Suprapubic skin (tissue), 4 donors: ENCODE data around the gene CLDN20. TPM values are rescaled to one million over a fixed set of nuclear protein-coding genes. Genes with fewer than 3 reads are reported as not detected.
A peak's percentile ranks its signal among the peaks of the same experiment; 100 is the strongest.
"Not testable (repeated sequence)": the region's sequence is repeated elsewhere in the genome, so short reads cannot be mapped to it uniquely, and the experiment has no call there.

Experiments
- DNase-seq, 2 donors: peaks; one replicate each; pipeline ENCODE4 v3.0.0-alpha.2; 2019; ENCODE audit warnings: low spot score in 2 of 2
- H3K27ac ChIP-seq: fragments of 200-600 bp; sonication (generic); one replicate; pipeline ENCODE4 v1.5.1; 2019
- H3K27me3 ChIP-seq: fragments of 200-600 bp; sonication (generic); one replicate; pipeline ENCODE4 v1.5.1; 2019
- H3K36me3 ChIP-seq: fragments of 200-600 bp; sonication (generic); one replicate; pipeline ENCODE4 v1.5.1; 2019
- H3K4me1 ChIP-seq: fragments of 200-600 bp; sonication (generic); one replicate; pipeline ENCODE4 v1.5.1; 2019
- H3K4me3 ChIP-seq: fragments of 200-600 bp; sonication (generic); one replicate; pipeline ENCODE4 v1.5.1; 2019; ENCODE audit warnings: mild to moderate bottlenecking
- H3K9me3 ChIP-seq: fragments of 200-600 bp; sonication (generic); one replicate; pipeline ENCODE4 v1.5.1; 2019
- EP300 ChIP-seq: sonication (generic); formaldehyde crosslinking; IDR thresholded peaks from one replicate; pipeline ENCODE4 v1.6.1; 2017; ENCODE audit warnings: antibody characterized with exemption
- POLR2A ChIP-seq, 2 donors: fragments of 450-650 bp; IDR thresholded peaks; one replicate each; pipeline ENCODE4 v1.6.1; 2017; ENCODE audit warnings: antibody characterized with exemption in 2 of 2, mild to moderate bottlenecking in 2 of 2, moderate library complexity in 2 of 2
- POLR2AphosphoS5 ChIP-seq, 3 donors: sonication (generic); formaldehyde crosslinking; IDR thresholded peaks; one replicate each; pipeline ENCODE4 v1.6.1; 2017; ENCODE audit warnings: antibody characterized with exemption in 3 of 3
- WGBS: methylation state at CpG from one replicate; pipeline ENCODE4 v1.1.5; 2018; 5-methylcytosine and 5-hydroxymethylcytosine counted together
- total RNA-seq, 4 donors: library from RNA; depleted of rRNA; stranded (reverse); fragments of >200 nt; gene quantifications; one replicate each; pipeline ENCODE4 v1.1.0, GENCODE V29; 2016
- TF ChIP-seq, protein P1 (sequence below), 2 donors: fragments of 200-600 bp in 1 of 2; fragments of 450-650 bp in 1 of 2; sonication (generic) in 1 of 2; IDR thresholded peaks; one replicate each; pipeline ENCODE4 v1.5.1; 2016 to 2019; ENCODE audit warnings: antibody characterized with exemption in 2 of 2, mild to moderate bottlenecking in 1 of 2, moderate library complexity in 1 of 2

Gene CLDN20, protein sequence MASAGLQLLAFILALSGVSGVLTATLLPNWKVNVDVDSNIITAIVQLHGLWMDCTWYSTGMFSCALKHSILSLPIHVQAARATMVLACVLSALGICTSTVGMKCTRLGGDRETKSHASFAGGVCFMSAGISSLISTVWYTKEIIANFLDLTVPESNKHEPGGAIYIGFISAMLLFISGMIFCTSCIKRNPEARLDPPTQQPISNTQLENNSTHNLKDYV
- not detected for total RNA-seq

DNA sequence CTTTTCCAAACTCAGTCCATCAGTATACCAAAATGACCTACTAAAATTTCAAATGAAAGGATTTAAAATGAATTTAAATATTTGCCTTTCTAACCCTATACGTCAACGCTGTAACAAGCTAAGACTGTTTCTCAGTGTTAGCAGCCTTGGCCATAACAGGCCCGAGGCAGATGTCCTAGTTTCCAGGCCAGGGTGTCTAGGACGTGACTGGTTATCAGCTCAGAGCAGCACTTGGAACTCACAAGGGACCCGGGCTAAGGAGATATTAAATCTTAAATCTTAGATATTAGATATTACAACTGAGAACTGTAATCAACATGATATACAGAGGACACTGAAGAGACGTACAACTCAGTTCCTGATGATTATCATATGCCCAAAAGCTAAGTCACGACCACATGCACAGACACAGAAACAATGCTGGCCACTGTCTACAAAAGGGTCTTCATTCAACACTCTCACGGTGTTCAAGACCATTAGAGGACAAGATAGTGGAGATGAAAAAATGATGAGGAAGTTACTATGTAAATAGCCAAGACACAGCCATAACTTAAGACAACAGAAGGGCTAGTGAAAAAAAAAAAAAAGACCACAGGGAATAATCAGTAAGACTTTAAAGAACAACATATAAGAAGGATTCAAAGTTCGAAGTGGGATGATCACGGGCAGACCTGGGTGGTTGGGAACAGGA is at the start of gene CLDN20:
Gene CLDN20 (plus strand): TSS at position 641 of the 691 bp plus-strand sequence. CDS start 11,707 bp downstream, outside the sequence.
- DNase-seq, result no peak
- WGBS, result 88% methylated on average over 10 of the region's 10 CpGs
- Histone ChIP-seq H3K27ac (peak within 1 kb of the TSS; percentile 60), H3K36me3 (peaks cover 15% of the 10 kb centered on the region), H3K4me1 (peaks cover 10% of the 10 kb centered on the region), H3K4me3 (no peak within 1 kb of the TSS), H3K9me3 (no peaks in the 10 kb centered on the region), H3K27me3 (no peaks in the 10 kb centered on the region)
- no peak for TF ChIP-seq POLR2A (IDR thresholded peaks at IDR 0.05)
- TF ChIP-seq, protein P1, sequence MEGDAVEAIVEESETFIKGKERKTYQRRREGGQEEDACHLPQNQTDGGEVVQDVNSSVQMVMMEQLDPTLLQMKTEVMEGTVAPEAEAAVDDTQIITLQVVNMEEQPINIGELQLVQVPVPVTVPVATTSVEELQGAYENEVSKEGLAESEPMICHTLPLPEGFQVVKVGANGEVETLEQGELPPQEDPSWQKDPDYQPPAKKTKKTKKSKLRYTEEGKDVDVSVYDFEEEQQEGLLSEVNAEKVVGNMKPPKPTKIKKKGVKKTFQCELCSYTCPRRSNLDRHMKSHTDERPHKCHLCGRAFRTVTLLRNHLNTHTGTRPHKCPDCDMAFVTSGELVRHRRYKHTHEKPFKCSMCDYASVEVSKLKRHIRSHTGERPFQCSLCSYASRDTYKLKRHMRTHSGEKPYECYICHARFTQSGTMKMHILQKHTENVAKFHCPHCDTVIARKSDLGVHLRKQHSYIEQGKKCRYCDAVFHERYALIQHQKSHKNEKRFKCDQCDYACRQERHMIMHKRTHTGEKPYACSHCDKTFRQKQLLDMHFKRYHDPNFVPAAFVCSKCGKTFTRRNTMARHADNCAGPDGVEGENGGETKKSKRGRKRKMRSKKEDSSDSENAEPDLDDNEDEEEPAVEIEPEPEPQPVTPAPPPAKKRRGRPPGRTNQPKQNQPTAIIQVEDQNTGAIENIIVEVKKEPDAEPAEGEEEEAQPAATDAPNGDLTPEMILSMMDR (IDR thresholded peaks at IDR 0.05), result no peak
- no peak for TF ChIP-seq POLR2AphosphoS5 (IDR thresholded peaks at IDR 0.05)
- no peak for TF ChIP-seq EP300

DNA sequence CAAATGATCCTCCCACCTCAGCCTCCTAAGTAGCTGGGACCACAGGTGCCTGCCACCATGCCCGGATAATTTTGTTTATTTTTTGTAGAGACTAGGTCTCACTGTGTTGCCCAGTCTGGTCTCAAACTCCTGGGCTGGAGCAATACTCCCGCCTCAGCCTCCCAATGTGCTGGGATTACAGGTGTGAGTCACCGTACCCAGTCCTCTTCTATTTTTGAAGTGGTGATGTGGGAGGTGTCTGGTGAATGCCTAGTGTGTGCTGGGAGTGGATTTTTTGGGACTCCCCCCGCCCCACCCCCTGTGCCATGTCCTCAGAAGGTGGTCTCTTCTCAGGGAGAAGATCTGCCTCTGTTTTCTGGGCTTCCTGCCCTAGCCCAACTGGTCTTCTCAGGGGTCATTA is 47.9 kb upstream of the CLDN20 start:
- WGBS, result 88% methylated on average over 4 of the region's 4 CpGs

DNA sequence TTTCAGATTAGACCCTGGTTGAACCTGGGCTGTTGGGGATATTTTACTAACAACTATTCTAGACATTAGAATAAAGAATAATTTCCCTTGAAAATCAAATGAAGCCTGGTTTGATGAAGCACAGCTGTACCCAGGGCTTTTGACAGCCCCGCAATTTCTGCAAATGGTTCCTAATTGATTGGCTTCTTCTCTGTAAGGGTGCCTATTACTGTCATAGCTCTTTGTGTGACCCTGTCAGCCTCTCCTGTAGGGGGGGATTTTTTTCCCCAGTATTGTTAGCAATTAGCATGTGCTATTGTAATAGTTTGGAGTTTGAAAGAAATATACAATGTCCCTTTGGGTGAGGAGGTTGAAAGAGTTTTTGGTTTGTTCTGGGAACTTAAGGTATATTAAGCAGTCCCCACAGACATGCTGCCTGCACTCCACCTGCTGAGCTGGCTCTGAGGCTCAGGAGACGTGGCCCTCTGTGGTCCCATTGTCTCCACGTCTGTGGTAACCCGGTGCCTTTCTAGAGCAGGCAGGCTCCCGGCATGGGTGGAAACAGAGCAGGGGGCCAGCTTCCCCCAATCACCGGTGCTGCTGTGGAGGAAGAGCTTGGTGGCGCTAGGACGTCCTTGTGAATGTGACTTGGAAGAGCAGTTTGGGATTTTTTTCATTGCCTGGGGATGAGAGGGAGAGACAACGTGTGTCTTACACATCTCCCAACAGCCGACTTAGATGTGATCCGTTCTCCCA is 47.3 kb upstream of the CLDN20 start:
- no peak for DNase-seq
- TF ChIP-seq, protein P1 (IDR thresholded peaks at IDR 0.05), result no peak
- no peak for TF ChIP-seq POLR2A (IDR thresholded peaks at IDR 0.05)
- no peak for TF ChIP-seq POLR2AphosphoS5 (IDR thresholded peaks at IDR 0.05)
- no peak for TF ChIP-seq EP300
- Histone ChIP-seq H3K4me3 (no peak overlapping the region), H3K9me3 (no peaks in the 10 kb centered on the region), H3K36me3 (no peaks in the 10 kb centered on the region), H3K27ac (no peak overlapping the region), H3K4me1 (peaks cover 13% of the 10 kb centered on the region), H3K27me3 (no peaks in the 10 kb centered on the region)
- 71% methylated on average over 11 of the region's 11 CpGs for WGBS

More for the DNA sequence above, 47.9 kb upstream of the CLDN20 start:
- Histone ChIP-seq H3K36me3 (no peaks in the 10 kb centered on the region), H3K27ac (no peak overlapping the region), H3K4me3 (no peak overlapping the region), H3K27me3 (no peaks in the 10 kb centered on the region), H3K4me1 (peaks cover 13% of the 10 kb centered on the region), H3K9me3 (no peaks in the 10 kb centered on the region)
- DNase-seq, result no peak
- no peak for TF ChIP-seq EP300
- TF ChIP-seq POLR2A (IDR thresholded peaks at IDR 0.05), result no peak
- no peak for TF ChIP-seq POLR2AphosphoS5 (IDR thresholded peaks at IDR 0.05)
- TF ChIP-seq, protein P1 (IDR thresholded peaks at IDR 0.05), result no peak

DNA sequence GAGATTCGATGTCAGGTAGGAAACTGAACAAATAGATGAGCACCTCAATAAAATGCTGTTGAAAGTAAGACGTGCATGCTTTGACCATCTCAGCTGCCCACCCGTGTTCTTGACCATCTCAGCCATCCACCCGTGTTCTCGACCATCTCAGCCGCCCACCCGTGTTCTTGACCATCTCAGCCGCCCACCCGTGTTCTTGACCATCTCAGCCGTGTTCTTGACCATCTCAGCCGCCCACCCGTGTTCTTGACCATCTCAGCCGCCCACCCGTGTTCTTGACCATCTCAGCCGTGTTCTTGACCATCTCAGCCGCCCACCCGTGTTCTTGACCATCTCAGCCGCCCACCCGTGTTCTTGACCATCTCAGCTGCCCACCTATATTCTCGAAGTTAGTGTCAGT is 45.1 kb upstream of the CLDN20 start:
- H3K9me3 ChIP-seq, H3K27me3 ChIP-seq, H3K4me3 ChIP-seq, H3K4me1 ChIP-seq, H3K36me3 ChIP-seq, H3K27ac ChIP-seq: not testable (repeated sequence)
- 93% methylated on average over 20 of the region's 20 CpGs for WGBS
- peak in 1 of 2 donors; percentile 23 for DNase-seq

DNA sequence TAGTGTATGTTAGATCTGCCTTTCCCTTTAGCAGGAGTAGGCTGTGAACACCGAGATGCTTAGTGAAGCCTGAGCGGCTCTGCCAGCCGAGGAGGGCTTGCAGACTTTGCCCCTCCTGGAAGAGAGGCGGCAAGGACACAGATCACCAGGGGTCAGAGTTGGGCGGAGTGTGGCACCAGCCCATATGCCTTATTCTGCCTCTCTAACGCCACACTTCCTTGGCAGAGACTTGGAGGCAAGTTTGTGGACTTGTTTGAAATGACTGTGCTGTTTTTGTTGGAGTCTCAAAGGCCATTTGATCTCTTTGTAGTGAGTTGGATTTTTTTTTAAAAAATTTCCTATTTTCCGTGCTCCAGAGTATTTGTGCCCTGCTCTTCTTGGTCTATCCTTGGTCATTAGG is 44.5 kb upstream of the CLDN20 start:
- TF ChIP-seq POLR2A (IDR thresholded peaks at IDR 0.05) (no peak), EP300 (no peak), POLR2AphosphoS5 (IDR thresholded peaks at IDR 0.05) (no peak)
- TF ChIP-seq, protein P1 (IDR thresholded peaks at IDR 0.05), result no peak
- H3K27ac ChIP-seq, result peak overlapping the region; percentile 45
- no peaks in the 10 kb centered on the region for H3K36me3 ChIP-seq
- H3K4me1 ChIP-seq, result peaks cover 6% of the 10 kb centered on the region
- H3K4me3 ChIP-seq, result no peak overlapping the region
- DNase-seq, result peak in 1 of 2 donors; percentile 53
- whole genome bisulfite sequencing, result 79% methylated on average over 7 of the region's 7 CpGs
- no peaks in the 10 kb centered on the region for H3K9me3 ChIP-seq
- no peaks in the 10 kb centered on the region for H3K27me3 ChIP-seq
